IMR-90 (cell line): ENCODE measurements around the gene PCIF1. TPM values are rescaled to one million over a fixed set of nuclear protein-coding genes. Genes with fewer than 3 reads are reported as not detected.

Source experiments
- ATAC-seq: fragments of 200-7000 bp; cut with Tn5 transposase; 2 replicates; pipeline ENCODE4 v1.9.1; 2020; ENCODE audit warnings: low read depth, mild to moderate bottlenecking, moderate library complexity
- BruUV-seq: library from RNA; stranded (reverse); fragments of 400-500 nt; replicated peaks from 2 replicates; lab custom pipeline; 2021; lab: Mats Ljungman, UMichigan
- CTCF ChIA-PET: fragments of 300-600 bp; formaldehyde crosslinking; extraction: SDS; loops from one replicate; lab custom pipeline; 2021; ENCODE audit warnings: antibody characterized with exemption; lab: Yijun Ruan, JAX
- POLR2A ChIA-PET: fragments of 300-600 bp; sonication (Branson Sonifier 250); formaldehyde crosslinking; loops from one replicate; lab custom pipeline; 2022; ENCODE audit warnings: antibody characterized with exemption; ENCODE audit not compliant: unreplicated experiment; lab: Charles Lee
- DNase-seq: peaks from one replicate; pipeline ENCODE4 v3.0.0; 2013
- H2AFZ ChIP-seq: replicated peaks from 2 replicates; pipeline ENCODE3; 2013; ENCODE audit warnings: low read length, mild to moderate bottlenecking; ENCODE audit not compliant: poor library complexity
- H2AK5ac ChIP-seq: 2 replicates; pipeline ENCODE4 v1.6.1; 2013; ENCODE audit warnings: low read depth, low read length, inconsistent platforms
- H2AK9ac ChIP-seq: replicated peaks from 2 replicates; pipeline ENCODE3; 2013; ENCODE audit warnings: mild to moderate bottlenecking, low read depth, low read length, moderate library complexity; ENCODE audit not compliant: poor library complexity
- H2BK120ac ChIP-seq: 2 replicates; pipeline ENCODE4 v1.6.1; 2013; ENCODE audit warnings: low read depth, low read length, inconsistent platforms
- H2BK15ac ChIP-seq: 3 replicates; pipeline ENCODE4 v1.6.1; 2013; ENCODE audit warnings: low read depth, low read length, inconsistent platforms
- H2BK20ac ChIP-seq: 2 replicates; pipeline ENCODE4 v1.6.1; 2013; ENCODE audit warnings: low read depth, mild to moderate bottlenecking, inconsistent platforms, low read length, moderate library complexity
- H2BK5ac ChIP-seq: 2 replicates; pipeline ENCODE4 v1.6.1; 2013; ENCODE audit warnings: mild to moderate bottlenecking, low read depth, low read length, inconsistent platforms; ENCODE audit not compliant: poor library complexity, severe bottlenecking
- H3K14ac ChIP-seq: replicated peaks from 2 replicates; pipeline ENCODE4 v1.6.1; 2013; ENCODE audit warnings: low read depth, low read length, inconsistent platforms
- H3K18ac ChIP-seq: 2 replicates; pipeline ENCODE4 v1.6.1; 2013; ENCODE audit warnings: low read depth, low read length, control low read depth
- H3K23ac ChIP-seq: 2 replicates; pipeline ENCODE4 v1.6.1; 2013; ENCODE audit warnings: low read depth, low read length, inconsistent platforms
- H3K27ac ChIP-seq: 2 replicates; pipeline ENCODE4 v1.5.1; 2013; ENCODE audit warnings: mild to moderate bottlenecking, control low read depth, low read length; ENCODE audit not compliant: insufficient read depth
- H3K27me3 ChIP-seq: 2 replicates; pipeline ENCODE4 v1.6.1; 2013; ENCODE audit warnings: low read length; ENCODE audit not compliant: control insufficient read depth, insufficient read depth
- H3K36me3 ChIP-seq: 2 replicates; pipeline ENCODE4 v1.6.1; 2013; ENCODE audit warnings: low read length, mixed read lengths; ENCODE audit not compliant: control insufficient read depth, insufficient read depth
- H3K4ac ChIP-seq: 2 replicates; pipeline ENCODE4 v1.6.1; 2013; ENCODE audit warnings: low read depth, low read length, inconsistent platforms
- H3K4me1 ChIP-seq: 2 replicates; pipeline ENCODE4 v1.6.1; 2013; ENCODE audit warnings: low read length, mixed read lengths; ENCODE audit not compliant: control insufficient read depth, insufficient read depth
- H3K4me2 ChIP-seq: 2 replicates; pipeline ENCODE4 v1.6.1; 2013; ENCODE audit warnings: low read depth, mild to moderate bottlenecking, control low read depth, low read length, moderate library complexity
- H3K4me3 ChIP-seq: 2 replicates; pipeline ENCODE4 v1.5.1; 2013; ENCODE audit warnings: low read depth, mild to moderate bottlenecking, control low read depth, low read length, moderate library complexity; ENCODE audit not compliant: insufficient read depth
- H3K56ac ChIP-seq: 2 replicates; pipeline ENCODE4 v1.6.1; 2013; ENCODE audit warnings: low read length, inconsistent platforms; ENCODE audit not compliant: insufficient read depth; ENCODE audit errors: extremely low read depth
- H3K79me1 ChIP-seq, 2 experiments: 2 replicates each; pipeline ENCODE4 v1.6.1; 2013; ENCODE audit warnings: low read length in 2 of 2, inconsistent platforms in 1 of 2, low read depth in 1 of 2
- H3K9ac ChIP-seq: 2 replicates; pipeline ENCODE4 v1.6.1; 2013; ENCODE audit warnings: low read depth, low read length, control low read depth
- H3K9me1 ChIP-seq: 2 replicates; pipeline ENCODE4 v1.6.1; 2013; ENCODE audit warnings: low read length, inconsistent platforms; ENCODE audit not compliant: insufficient read depth
- H3K9me3 ChIP-seq: 2 replicates; pipeline ENCODE4 v1.6.1; 2013; ENCODE audit warnings: low read length; ENCODE audit not compliant: control insufficient read depth, insufficient read depth
- H4K20me1 ChIP-seq: 2 replicates; pipeline ENCODE4 v1.6.1; 2013; ENCODE audit warnings: low read length, inconsistent platforms; ENCODE audit not compliant: insufficient read depth
- H4K5ac ChIP-seq: 2 replicates; pipeline ENCODE4 v1.6.1; 2013; ENCODE audit warnings: mild to moderate bottlenecking, low read depth, low read length, control low read depth
- H4K8ac ChIP-seq, 2 experiments: 2 replicates each; pipeline ENCODE4 v1.6.1; 2013; ENCODE audit warnings: low read depth in 2 of 2, low read length in 2 of 2, control low read depth in 1 of 2, inconsistent platforms in 1 of 2
- H4K91ac ChIP-seq: 2 replicates; pipeline ENCODE4 v1.6.1; 2013; ENCODE audit warnings: low read depth, low read length, inconsistent platforms; ENCODE audit not compliant: insufficient read depth
- CEBPB ChIP-seq: IDR thresholded peaks from 2 replicates; pipeline ENCODE4 v1.6.1; 2012; ENCODE audit warnings: low read depth, low read length, improper control_type of control experiment
- RCOR1 ChIP-seq: IDR thresholded peaks from 2 replicates; pipeline ENCODE4 v1.6.1; 2012; ENCODE audit warnings: mild to moderate bottlenecking, low read length, improper control_type of control experiment; ENCODE audit not compliant: insufficient replicate concordance
- RFX5 ChIP-seq: IDR thresholded peaks from 2 replicates; pipeline ENCODE4 v1.8.0; 2012; ENCODE audit warnings: low read depth, mild to moderate bottlenecking, low read length, moderate library complexity
- WGBS, 2 experiments: methylation state at CpG; one replicate each; pipeline versions ENCODE4 v1.1.5 to v1.1.7; 2013; ENCODE audit warnings: missing lambda C conversion rate in 2 of 2; ENCODE audit not compliant: insufficient read length in 1 of 2; ENCODE audit errors: extremely low coverage in 2 of 2; 5-methylcytosine and 5-hydroxymethylcytosine counted together
- dilution Hi-C: fragments of 300-500 bp; cut with HindIII; formaldehyde crosslinking; loops from one replicate; pipeline ENCODE4 v1.14.3; 2018; ENCODE audit warnings: low sequenced_read_pairs; ENCODE audit not compliant: unreplicated experiment
- in situ Hi-C: fragments of 300-500 bp; cut with MboI; formaldehyde crosslinking; loops from 3 replicates; pipeline ENCODE4 v1.14.3; 2019; ENCODE audit warnings: low sequenced_read_pairs, inconsistent platforms, mixed read lengths
- intact Hi-C: fragments of 100-400 bp; cut with micrococcal nuclease; formaldehyde crosslinking; loops from 2 replicates; pipeline ENCODE4 v1.10.0; 2022
- polyA plus RNA-seq, 3 experiments: library from polyadenylated mRNA; depleted of rRNA; stranded (reverse); fragments of >200 nt; gene quantifications; 2 replicates each; pipeline ENCODE4 v1.2.3, GENCODE V29; 2012; ENCODE audit warnings: low replicate concordance in 1 of 3
- total RNA-seq: library from RNA; depleted of rRNA; stranded (reverse); fragments of >200 nt; gene quantifications from 2 replicates; pipeline ENCODE4 v1.2.3, GENCODE V29; 2012

The PCIF1 gene
- total and polyA plus RNA-seq, 2 of the 4 experiments (the other 2 are of a cell fraction) = 5.4 to 18.3 TPM

- dilution Hi-C loops (no loop called here), in situ Hi-C loops (loop anchor here (25.0 kb wide), 1 partner anchor 584 kb away; the partner anchor contains the start of gene SDC4), intact Hi-C loops (no loop called here)
- Histone ChIP-seq H3K9me3 (no peaks in the 10 kb centered on the region), H3K36me3 (no peaks in the 10 kb centered on the region), H3K18ac (no peak overlapping the region; the same call in 1 of the 2 replicates), H4K5ac (no peak overlapping the region), H4K91ac (no peak overlapping the region), H3K79me1 (no peaks in the 10 kb centered on the region), H2BK5ac (no peak overlapping the region), H3K9me1 (no peaks in the 10 kb centered on the region; the same call in 1 of the 2 replicates), H4K20me1 (no peaks in the 10 kb centered on the region), H2BK20ac (no peak overlapping the region), H2AK9ac (no peak overlapping the region), H3K27me3 (no peaks in the 10 kb centered on the region), H3K23ac (no peak overlapping the region), H3K27ac (no peak overlapping the region), H3K9ac (no peak overlapping the region), H2AK5ac (no peak overlapping the region), H3K4me2 (no peak overlapping the region), H2AFZ (no peak overlapping the region), H3K14ac (no peak overlapping the region), H3K4me1 (peaks cover 30% of the 10 kb centered on the region), H2BK120ac (no peak overlapping the region), H3K56ac (no peak overlapping the region), H2BK15ac (no peak overlapping the region), H3K4ac (no peak overlapping the region), H4K8ac (no peak overlapping the region), H3K4me3 (no peak overlapping the region)
- WGBS, 2 experiments = 80% methylated on average over 4 of the region's 11 CpGs; no CpG with 5 or more reads in 1 of the 2 experiments
- BruUV-seq = no TSS peak
- CTCF ChIA-PET = interaction anchor here (0.7 kb wide), 1 partner anchor 25 kb away, joined by 4 read pairs; no protein-coding TSS in a partner anchor
- POLR2A ChIA-PET = interaction anchor here (0.6 kb wide), 1 partner anchor 9 kb away, joined by 3 read pairs; no protein-coding TSS in a partner anchor
- TF ChIP-seq RFX5 = no peak
- 0 out of 2 replicates have a peak, but pooled peaks have one; percentile 1 for TF ChIP-seq CEBPB
- no peak for TF ChIP-seq RCOR1
- DNase-seq = peak; percentile 30
- ATAC-seq = no peak
Measured at GRCh38 chr20:45921337-45922189, 12.9 kb upstream of the PCIF1 start.
